Measurements from ENCODE around the gene TMEM79. TPM values are rescaled to one million over a fixed set of nuclear protein-coding genes. Genes with fewer than 3 reads are reported as not detected.

Gene TMEM79
- total and polyA plus RNA-seq, 3 donors from 2014 or later, result 4.6 to 5.3 (median 5.3) TPM

DNA sequence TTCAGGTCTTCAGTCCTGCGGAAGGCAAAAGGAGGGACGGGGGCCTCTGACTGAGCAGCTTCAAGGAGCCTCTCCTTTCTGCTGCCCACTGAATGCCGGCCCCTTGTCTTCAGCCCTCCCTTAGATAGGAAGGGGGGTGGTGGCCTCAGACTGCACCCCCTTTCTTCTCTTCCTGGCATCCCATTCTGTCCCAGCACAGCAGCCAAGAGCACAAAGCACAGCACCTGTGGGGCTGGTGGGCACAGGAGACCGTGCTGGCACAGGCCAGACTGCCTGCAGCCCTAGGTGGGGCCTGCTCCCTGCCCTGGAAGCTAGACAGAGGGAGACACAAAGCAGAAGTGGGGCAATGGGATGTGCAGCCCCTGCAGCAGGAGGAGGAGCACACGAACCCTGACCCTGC, 34.5 kb upstream of the TMEM79 start:
- Histone ChIP-seq H3K9me3 (no peaks in the 10 kb centered on the region), H3K4me3 (no peak overlapping the region), H3K27me3 (no peaks in the 10 kb centered on the region), H3K36me3 (ENCODE audit: low read depth, missing control alignments) (no peaks in the 10 kb centered on the region), H3K4me1 (peaks cover 25% of the 10 kb centered on the region), H3K27ac (no peak overlapping the region)
- WGBS, 2 donors, result 58 to 88% methylated on average over 3 to 5 of the region's 5 CpGs
- TF ChIP-seq, protein P1, sequence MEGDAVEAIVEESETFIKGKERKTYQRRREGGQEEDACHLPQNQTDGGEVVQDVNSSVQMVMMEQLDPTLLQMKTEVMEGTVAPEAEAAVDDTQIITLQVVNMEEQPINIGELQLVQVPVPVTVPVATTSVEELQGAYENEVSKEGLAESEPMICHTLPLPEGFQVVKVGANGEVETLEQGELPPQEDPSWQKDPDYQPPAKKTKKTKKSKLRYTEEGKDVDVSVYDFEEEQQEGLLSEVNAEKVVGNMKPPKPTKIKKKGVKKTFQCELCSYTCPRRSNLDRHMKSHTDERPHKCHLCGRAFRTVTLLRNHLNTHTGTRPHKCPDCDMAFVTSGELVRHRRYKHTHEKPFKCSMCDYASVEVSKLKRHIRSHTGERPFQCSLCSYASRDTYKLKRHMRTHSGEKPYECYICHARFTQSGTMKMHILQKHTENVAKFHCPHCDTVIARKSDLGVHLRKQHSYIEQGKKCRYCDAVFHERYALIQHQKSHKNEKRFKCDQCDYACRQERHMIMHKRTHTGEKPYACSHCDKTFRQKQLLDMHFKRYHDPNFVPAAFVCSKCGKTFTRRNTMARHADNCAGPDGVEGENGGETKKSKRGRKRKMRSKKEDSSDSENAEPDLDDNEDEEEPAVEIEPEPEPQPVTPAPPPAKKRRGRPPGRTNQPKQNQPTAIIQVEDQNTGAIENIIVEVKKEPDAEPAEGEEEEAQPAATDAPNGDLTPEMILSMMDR (IDR thresholded peaks at IDR 0.05), result no peak
- TF ChIP-seq POLR2A (IDR thresholded peaks at IDR 0.05), result no peak
- DNase-seq, result no peak
- intact Hi-C loops (cut with DNase I; ENCODE audit: low total_unique reads), result no loop called here

DNA sequence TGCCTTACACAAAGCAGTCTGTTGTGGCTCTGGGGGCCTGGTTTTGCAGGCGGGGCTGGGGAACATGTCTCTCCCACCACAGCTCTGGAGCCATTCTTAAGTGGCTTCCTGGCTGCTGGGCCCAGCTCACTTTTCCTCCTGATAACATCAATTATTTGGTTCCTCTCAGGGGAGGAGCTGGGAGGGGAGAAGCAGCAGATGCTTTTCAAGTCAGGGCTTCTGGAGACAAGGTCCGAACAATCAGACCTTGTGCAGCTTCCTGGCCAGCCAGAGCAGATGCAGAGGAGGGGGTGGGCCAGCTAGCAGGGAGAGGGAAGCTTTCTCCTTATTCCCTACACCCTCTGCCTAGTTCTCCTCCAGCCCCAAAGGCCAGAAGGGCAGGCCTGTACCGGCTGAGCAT, 32.6 kb upstream of the TMEM79 start:
- H3K4me3 ChIP-seq, result no peak overlapping the region
- no peaks in the 10 kb centered on the region for H3K9me3 ChIP-seq
- TF ChIP-seq POLR2A (IDR thresholded peaks at IDR 0.05), result no peak
- TF ChIP-seq, protein P1 (IDR thresholded peaks at IDR 0.05), result no peak
- peaks cover 16% of the 10 kb centered on the region for H3K4me1 ChIP-seq
- no peak for DNase-seq
- no peaks in the 10 kb centered on the region for H3K27me3 ChIP-seq
- intact Hi-C loops (cut with DNase I; ENCODE audit: low total_unique reads), result no loop called here
- no peak overlapping the region for H3K27ac ChIP-seq
- 17 to 45% methylated on average over 2 to 3 of the region's 3 CpGs for WGBS, 2 donors
- no peaks in the 10 kb centered on the region for H3K36me3 ChIP-seq (ENCODE audit: low read depth, missing control alignments)

- Histone ChIP-seq H3K4me1 (no peaks in the 10 kb centered on the region), H3K27me3 (no peaks in the 10 kb centered on the region), H3K27ac (no peak overlapping the region), H3K4me3 (no peak overlapping the region), H3K9me3 (no peaks in the 10 kb centered on the region), H3K36me3 (ENCODE audit: low read depth, missing control alignments) (no peaks in the 10 kb centered on the region)
- WGBS, 2 donors, result 81 to 82% methylated on average over 3 of the region's 3 CpGs
- intact Hi-C loops (cut with DNase I; ENCODE audit: low total_unique reads), result no loop called here
- DNase-seq, result no peak
- TF ChIP-seq, protein P1 (IDR thresholded peaks at IDR 0.05), result no peak
- TF ChIP-seq POLR2A (IDR thresholded peaks at IDR 0.05), result no peak
These were observed 30.5 kb upstream of the TMEM79 start for GRCh38 chr1:156253634-156254033.

DNA sequence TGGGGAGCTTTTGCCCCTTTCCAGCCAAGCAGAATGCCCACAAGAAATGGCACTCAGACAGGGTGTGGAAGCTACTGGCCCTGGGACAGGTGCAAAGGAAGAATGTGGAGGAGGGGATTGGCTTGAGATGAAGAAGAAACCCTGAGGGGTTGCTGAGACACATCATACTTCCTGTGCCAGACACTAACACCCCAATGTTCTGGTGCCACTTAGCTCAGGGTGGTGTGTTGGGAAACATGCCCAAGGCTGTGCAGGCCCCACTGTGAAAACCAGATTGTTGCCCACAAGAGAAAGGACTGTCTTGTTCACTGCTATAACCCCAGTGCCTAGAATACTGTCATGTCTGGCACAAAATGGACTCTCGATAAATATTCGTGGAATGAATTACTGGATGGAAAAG, 26.4 kb upstream of the TMEM79 start:
- no peaks in the 10 kb centered on the region for H3K9me3 ChIP-seq
- intact Hi-C loops (cut with DNase I; ENCODE audit: low total_unique reads), result no loop called here
- no peak overlapping the region for H3K27ac ChIP-seq
- H3K36me3 ChIP-seq (ENCODE audit: low read depth, missing control alignments), result no peaks in the 10 kb centered on the region
- no peak overlapping the region for H3K4me3 ChIP-seq
- TF ChIP-seq POLR2A (IDR thresholded peaks at IDR 0.05), result no peak
- TF ChIP-seq, protein P1 (IDR thresholded peaks at IDR 0.05), result no peak
- H3K27me3 ChIP-seq, result no peaks in the 10 kb centered on the region
- 89 to 92% methylated on average over 2 of the region's 2 CpGs for WGBS, 2 donors
- H3K4me1 ChIP-seq, result no peaks in the 10 kb centered on the region
- DNase-seq, result no peak

- no peak overlapping the region for H3K4me3 ChIP-seq
- WGBS, 2 donors, result 97 to 98% methylated on average over 5 to 8 of the region's 8 CpGs
- intact Hi-C loops (cut with DNase I; ENCODE audit: low total_unique reads), result no loop called here
- no peaks in the 10 kb centered on the region for H3K36me3 ChIP-seq (ENCODE audit: low read depth, missing control alignments)
- no peak overlapping the region for H3K27ac ChIP-seq
- DNase-seq, result no peak
- no peaks in the 10 kb centered on the region for H3K4me1 ChIP-seq
- TF ChIP-seq, protein P1 (IDR thresholded peaks at IDR 0.05), result no peak
- no peak for TF ChIP-seq POLR2A (IDR thresholded peaks at IDR 0.05)
- no peaks in the 10 kb centered on the region for H3K9me3 ChIP-seq
- H3K27me3 ChIP-seq, result no peaks in the 10 kb centered on the region
These were observed 25.3 kb upstream of the TMEM79 start for GRCh38 chr1:156258859-156259258.

Measured in testis (tissue), 3 donors.